HG03175 (cell line): Measurements from ENCODE around the gene UBXN10.

Source experiments
- ATAC-seq: cut with Tn5 transposase; IDR thresholded peaks from one replicate; pipeline ENCODE4 v1.9.1; 2021; ENCODE audit warnings: mild to moderate bottlenecking, moderate library complexity; ENCODE audit not compliant: unreplicated experiment

The UBXN10 gene

DNA sequence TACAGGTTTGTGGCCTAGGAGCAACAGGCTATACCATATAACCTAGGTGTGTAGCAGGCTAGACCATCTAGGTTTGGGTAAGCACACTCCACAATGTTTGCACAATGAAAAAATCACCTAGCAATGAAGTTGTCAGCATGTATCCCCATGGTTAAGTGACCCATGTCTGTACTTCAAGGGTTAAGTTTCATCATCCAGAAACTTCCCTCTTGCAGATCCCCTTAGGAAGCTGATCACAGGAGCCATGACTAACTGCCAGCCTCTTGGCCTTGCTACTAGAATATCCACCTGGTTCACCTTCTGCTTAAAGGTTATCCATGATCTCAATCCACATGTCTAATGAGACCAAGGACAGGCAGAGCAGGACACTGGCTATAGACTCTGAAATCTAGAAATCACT is 3.5 kb upstream of the UBXN10 start:
- ATAC-seq = no peak

DNA sequence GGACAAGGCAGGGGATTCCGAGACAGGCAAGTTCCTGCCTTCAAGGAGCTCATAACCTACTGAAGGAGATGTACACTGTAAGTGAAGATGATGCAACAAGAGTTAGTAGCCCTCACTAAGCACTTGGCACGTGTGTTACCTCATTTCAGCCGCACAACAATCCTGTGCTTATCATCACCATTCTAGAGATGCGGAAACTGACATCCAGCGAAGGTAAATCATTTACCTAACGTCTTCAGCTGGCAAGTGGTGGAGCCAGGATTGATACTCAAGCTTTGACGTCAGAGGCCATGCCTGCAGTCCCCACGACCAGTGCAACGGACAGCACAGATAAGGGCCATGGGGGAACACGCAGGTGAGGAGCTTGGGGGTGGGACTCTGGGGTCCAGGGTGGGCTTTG is 2.9 kb upstream of the UBXN10 start:
- ATAC-seq = no peak

DNA sequence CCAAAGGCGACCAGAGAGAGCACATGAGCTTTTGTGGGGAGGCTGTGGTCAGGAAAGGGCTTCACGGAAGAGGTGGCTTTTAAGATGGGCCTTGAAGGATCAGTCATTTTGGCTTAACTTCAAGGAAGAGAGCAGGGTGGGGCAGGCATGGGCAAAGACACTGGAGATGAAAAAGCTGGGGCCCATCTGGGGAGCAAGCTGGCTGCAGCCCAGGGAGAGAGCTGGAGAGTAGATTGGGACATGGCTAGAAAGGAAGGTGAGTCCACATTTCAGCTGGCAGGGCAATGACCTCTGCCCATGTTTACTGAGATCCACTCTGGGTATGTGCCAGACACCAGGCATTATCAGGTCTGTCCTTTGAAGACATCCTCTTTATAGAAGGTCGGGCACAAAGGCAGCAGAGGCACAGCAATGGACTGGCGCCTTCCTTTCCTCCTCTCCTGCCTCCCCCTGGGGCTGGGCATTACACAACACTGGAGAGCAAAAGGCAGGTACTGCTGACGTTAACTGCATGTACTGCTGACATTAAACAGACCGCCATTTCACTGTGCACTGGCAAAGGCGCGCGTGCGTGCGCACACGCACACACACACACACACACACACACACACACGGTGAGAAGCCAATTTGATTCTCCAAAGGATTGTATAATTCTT is 2.2 kb upstream of the UBXN10 start:
- no peak for ATAC-seq

DNA sequence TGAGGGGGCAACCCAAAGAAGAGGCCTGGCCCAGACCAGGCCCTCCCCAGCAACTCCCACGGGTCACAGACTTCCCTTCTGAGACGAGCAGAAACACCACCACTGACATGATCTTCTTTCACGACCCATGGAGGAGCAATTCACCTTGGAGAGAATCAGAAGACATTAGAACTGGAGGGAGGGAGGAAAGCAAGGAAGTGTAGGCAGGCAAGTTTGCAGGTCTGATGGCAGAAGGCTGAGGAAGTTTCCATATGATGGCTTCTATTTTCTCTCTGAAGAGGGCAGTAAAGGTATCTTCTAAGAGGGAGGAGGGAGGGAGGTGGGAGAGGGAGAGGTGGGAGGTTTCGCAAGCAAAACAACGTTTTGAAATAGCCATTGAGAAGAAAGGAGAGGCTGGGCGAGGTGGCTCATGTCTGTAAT is 1.4 kb upstream of the UBXN10 start:
- no peak for ATAC-seq

DNA sequence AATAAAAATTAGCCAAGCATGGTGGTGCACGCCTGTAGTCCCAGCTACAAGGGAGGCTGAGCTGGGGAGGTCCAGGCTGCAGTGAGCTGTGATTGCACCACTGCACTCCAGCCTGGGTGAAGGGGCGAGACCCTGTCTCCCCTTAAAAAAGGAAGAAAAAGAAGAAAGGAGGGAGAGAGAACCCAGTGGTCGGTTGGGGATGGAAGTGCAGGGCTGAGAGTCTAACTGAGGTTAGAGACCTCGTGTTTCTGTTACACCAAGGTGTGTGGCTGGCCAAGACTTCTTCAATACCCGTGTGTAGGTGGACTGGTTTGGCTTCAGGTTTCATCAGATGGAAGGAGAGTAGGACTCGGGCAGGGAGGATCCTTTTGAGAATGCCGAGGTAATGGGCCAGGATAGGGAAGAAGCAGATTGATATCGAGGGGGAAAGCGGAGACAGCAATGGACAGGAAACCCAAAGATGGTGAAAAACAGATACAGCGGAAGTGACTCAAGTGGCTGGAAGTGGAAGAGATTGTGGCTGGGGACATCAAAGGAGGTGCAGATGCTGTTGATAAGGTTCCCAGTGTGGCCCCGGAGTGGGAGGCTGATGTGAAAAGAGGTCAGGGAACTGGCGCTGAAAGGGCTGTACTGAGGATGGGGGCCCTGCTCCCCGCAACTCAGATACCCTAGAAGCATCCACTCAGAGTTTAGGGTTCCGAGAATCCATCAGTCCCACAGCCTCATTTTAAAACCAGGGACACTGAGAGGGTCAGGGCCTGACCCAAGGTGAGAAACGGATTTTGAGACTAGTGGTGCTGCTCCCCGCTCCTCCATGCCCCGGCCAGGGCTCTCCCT is 681 bp upstream of the UBXN10 start:
- ATAC-seq = peak; percentile 3

DNA sequence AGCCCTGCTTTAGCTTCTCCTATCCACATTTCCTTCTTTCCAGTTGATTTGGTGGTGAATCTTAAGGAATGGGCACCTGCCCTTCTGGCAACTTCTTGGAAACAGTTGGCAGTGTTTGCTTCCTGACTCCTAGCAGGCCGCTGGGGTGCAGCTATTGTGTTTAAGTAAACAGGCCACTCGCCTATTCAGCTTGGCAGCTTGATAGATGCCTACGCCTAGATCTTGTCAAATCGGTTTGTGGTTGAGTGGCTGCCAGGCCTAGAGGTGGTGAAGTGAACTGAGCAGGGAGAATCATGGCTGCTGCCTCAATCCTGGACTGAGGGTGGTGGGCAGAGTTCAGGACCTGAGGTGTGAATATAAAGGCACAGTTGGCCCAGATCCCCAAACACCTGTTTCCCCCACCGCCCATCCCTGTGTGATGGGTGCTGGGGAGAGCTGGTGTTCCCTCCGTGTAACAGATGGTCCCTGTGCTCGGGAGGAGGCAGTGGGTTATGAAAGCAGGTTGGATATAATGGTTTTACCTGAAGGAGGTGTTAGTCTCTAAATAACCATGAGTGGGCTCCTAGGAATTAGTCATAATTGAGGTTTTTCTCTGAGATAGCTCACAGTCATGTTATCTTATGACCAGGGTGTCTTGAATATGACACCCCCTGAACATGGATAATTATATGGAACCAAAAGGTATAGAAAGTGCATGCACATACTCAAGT is 1.4 kb downstream of the UBXN10 start:
- no peak for ATAC-seq

DNA sequence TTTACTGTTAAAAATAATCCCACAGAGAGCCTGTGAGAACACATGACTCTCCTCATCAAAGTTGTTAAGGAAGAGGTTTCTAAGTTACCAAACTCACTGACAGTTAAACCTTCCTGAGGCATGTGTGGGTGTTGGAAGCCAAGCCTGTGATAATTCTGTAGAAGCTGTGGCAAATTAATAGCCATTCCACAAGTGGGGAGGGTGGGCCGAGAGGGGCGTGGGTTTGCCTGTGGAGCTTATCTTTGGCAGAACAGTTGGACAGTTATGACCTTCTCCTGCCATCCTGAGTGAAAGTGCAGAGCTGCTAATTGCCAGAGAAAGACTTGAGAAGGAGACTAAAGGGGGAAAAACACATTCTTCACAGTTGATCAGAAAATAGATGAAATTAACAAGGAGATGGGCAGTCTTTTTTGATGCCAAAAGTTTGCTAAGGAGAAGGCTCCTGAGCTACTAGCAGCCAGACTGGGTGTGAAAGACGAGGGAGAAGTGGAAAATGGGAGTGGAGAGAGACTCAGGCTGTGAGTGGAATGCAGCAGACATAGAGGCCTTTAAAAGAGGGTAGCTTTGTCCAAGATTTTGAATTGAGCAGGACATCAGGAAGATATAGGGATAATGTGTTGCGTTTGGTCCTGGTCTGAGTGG is 2.0 kb downstream of the UBXN10 start:
- no peak for ATAC-seq

DNA sequence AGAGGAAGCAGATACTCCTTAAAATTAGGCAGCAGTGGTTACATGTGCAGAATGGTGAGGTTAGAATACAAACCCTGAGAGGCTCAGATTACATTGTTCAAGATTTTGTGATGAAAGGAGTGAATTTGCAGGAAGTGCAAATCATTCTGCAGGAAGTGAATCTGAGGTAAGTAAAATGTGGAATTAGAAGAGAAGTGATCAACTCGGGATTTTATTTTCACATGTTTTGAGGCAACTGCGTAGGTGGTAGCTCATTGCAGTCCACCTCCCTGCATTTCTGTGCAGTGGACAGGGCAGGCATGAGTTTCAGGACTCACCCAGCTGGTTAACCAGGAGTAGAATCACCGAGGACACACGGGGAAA is 2.5 kb downstream of the UBXN10 start:
- ATAC-seq = no peak

DNA sequence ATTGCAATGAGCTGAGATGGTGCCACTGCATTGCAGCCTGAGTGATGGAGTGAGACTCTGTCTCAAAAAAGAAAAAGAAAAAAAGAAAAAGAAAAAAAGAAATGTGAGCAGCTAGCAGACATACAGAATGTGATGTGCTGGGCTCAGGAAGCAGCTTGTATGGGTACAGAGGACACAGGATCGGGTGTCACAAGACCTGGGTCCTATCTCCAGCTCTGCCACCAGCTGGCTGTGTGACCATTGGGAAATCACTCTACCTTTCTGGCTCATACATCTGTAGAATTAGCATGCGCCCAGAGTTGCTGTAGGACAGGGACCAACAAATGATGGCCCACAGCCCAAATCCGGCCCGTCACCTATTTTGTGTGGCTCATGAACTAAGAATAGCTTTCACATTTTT is 3.8 kb downstream of the UBXN10 start:
- no peak for ATAC-seq

DNA sequence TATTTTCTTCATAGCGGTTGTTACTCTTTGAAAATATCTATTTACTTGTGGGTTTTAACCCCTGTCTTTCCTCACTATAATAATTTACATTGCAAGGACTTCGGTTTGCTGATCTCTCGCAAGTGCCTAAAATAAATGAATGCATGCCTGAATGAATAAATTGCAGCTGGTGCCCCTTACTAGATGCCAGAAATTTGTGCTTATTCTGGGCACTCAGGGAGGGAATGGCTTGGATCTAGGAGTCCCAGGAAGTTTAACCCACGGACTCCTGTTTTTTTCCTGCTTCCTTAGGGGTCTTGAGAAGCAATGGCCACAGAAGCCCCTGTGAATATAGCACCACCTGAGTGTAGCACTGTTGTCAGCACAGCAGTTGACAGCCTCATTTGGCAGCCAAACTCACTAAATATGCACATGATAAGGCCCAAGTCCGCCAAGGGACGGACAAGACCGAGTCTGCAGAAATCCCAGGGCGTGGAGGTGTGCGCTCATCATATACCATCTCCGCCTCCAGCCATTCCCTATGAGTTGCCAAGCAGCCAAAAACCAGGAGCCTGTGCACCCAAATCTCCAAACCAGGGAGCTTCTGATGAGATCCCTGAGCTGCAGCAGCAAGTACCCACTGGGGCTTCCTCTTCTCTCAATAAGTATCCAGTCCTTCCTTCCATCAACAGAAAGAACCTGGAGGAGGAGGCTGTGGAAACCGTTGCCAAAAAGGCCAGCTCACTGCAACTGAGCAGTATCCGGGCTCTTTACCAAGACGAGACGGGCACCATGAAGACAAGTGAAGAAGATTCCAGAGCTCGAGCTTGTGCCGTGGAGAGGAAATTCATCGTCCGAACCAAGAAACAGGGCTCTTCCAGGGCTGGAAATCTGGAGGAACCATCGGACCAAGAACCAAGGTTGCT is 4.6 kb downstream of the UBXN10 start:
- no peak for ATAC-seq

DNA sequence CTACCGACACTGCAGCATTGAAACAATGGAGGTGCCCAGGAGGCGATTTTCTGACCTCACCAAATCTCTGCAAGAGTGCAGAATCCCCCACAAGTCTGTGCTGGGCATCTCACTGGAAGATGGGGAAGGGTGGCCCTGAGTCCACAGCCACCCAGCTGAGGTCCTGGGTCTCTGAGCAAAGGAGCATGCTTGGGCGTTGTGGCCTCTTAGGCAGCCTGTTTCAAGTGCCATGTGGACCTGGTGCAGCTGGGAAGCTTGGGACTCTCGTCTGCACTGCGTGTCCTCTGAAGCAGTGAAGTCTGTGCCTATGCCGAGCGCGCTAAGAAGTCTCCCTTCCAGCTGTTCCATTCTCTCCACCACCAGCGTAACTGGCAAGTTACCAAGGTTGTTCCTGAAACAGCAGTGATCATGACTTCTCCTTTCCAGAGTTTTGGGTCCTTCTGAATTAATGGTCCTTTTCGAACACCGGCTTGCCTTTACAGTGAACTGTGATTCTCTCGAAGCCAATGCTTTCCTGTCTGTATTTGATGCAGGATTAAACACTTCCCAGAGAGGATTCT is 5.5 kb downstream of the UBXN10 start:
- ATAC-seq = no peak

DNA sequence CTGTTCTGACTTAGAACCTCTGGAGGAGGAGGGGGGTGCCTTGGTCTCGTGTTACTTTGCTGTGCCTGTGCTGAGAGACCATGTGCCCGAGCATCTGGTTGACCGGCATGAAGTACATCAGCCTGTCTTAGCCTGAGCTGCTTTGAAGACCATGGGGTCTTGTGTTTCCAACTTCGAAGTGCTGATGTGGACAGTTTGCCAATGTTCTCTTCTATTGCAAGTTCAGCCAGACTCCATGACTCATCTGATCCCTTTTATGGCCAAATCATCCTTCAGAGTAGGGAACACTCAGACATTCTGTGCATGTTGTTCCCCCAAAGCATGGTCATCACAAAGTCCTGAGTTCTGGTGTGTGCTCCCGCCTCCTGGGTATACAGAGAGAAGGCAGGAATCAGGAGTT is 6.5 kb downstream of the UBXN10 start:
- ATAC-seq = no peak

DNA sequence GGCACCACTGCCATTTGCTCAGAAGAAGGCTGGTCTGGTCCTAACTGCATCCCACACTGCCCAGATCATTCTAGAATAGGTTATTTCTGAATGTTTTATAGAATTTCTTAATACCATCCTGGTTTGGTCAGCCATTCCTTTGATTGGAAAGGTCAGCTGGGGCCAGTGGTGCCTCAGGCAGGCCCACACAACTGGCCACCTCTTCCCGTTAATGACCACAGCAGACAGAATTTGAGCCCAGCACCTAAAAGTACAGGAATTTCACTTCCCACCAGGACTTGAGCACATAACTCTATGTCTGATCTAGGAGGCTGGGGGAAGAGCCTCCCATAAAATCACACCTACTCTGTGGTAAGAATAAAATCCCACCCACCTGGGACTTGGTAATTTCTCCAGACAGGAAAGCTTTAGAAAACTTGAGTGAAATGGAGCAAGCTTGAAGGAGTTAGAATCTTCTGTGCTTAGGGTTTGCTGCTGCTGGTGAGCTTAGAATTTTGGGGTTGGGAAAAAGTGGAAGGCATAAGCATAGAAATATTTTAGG is 7.0 kb downstream of the UBXN10 start:
- no peak for ATAC-seq

DNA sequence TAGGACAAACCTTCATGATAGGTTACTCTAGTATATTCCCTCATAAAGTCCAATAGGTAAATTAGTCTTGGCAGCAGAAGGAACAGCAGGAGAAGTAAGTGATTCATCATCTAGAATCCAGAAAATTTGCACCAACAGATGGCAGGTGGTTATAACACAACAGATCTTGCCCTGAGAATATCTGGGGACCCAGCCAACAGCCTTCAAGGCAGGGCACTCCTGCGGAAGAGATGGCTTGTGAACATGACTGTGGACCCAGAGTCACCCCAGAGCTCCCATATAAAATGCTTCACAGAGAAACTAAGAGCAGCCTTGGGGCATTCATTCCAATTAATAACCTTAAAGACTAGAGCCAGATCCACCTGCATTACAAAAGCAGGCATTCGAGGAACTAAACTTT is 8.3 kb downstream of the UBXN10 start:
- no peak for ATAC-seq

DNA sequence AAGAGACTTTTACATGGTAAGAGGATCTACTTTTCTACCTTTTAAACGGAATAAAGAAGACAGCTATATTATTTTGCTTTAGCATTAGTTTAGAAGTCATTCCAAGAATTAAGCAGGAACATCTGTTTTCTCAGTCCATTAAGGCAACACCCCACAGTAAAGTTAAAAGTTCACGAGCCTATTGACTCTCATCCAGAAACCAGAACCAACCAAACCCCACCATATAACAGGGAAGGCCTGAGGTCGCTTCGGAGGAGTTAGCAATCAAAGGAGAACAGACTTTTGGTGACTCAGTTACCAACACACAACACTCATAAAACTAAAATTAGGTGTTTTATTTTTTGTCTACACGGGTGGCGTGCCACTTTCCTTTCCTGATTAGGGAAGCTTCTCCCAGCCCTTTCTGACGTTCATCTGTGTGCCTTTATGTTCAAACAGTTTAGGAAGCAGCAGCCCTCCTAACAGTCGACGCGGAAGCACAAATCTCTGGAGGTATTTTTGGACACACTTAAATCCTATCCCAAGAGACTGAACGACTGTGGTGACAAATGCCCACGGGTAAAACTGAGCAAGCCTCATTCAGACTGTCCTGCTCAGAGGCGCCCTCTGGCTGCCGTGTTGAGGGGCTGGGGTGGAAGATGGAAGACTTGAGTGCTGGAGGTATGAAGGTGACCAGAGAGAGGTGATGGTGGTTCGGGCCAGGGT is 9.0 kb downstream of the UBXN10 start:
- ATAC-seq = no peak

DNA sequence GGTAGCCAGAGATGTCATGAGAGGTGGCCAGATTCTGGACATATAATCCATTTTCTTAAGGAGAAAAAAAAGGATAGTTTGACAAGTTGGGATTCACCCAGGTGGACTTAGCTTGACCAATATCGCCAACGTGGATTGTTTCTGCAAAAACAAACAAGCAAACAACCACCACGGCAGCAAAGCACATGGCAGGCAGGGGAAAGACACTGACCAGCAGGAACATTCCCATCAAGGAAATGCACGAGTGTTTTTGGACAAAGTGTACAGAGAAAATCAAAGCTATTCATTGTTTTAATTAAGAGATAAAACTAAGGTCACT is 9.5 kb downstream of the UBXN10 start:
- ATAC-seq = no peak

DNA sequence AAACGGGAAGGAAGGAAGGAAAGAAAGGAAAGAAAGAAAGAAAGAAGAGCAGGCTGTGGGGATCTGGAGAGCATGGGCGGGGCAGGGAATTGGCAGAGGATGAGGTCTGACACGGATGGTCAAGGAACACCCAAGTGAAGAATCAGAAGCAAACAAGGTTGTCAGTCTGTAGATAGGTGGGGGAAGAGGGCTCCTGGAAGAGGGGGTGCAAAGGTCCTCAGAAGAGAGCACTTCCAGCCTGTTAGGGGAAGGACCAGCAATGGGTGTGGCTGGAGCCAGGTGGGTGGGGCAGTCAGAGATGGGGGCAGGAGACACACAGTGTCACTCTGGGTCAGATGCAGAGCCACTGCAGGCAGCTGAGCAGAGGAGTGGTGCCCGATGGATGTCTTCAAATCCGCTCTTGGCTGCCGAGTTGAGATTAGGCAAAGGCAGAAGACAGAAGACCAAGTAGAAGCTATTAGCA is 11.5 kb downstream of the UBXN10 start:
- no peak for ATAC-seq

DNA sequence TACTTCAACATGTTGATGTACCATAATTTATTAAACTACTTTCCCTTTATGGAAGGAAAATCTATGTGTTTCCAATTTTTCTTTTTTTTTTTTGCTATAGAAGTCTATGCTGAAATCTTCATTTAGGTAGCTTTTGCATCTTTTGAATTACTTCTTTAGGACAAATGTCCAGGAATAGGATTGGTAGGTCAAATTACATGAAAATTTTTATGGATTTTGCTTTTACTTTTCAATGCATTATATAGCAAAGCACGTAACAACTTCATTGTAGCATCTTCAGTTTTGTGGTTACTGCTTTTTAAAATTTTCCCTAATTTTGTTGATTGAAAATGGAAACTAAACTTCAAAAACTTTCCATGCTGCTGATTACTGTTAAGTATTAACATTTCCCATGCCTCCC is 12.4 kb downstream of the UBXN10 start:
- ATAC-seq = no peak

DNA sequence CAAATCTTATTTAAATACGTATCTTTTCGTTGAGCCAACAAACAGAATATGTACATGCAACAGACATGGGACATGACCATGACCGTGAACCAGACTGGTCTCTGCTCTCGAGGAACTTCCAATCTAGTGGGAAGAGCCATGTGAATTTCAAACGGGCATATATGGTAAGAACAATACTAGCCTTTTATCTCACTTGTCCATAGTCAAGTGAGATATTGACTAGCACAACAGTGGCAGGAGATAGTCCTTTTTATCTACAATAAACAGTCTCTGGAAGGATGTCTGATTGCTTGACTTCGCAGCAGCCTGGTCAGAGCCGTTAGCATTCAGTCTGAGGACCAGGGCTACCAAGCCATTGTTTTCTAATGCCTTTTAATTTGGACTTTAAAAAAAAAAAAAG is 13.0 kb downstream of the UBXN10 start:
- no peak for ATAC-seq
